Measurements from ENCODE around the gene IL18. TPM values are rescaled to one million over a fixed set of nuclear protein-coding genes. Genes with fewer than 3 reads are reported as not detected.
"Not testable (repeated sequence)": the region's sequence is repeated elsewhere in the genome, so short reads cannot be mapped to it uniquely, and the experiment has no call there.

The IL18 gene
- total and polyA plus RNA-seq, 2 donors from 2014 or later, result 25.2 to 37.4 TPM

DNA sequence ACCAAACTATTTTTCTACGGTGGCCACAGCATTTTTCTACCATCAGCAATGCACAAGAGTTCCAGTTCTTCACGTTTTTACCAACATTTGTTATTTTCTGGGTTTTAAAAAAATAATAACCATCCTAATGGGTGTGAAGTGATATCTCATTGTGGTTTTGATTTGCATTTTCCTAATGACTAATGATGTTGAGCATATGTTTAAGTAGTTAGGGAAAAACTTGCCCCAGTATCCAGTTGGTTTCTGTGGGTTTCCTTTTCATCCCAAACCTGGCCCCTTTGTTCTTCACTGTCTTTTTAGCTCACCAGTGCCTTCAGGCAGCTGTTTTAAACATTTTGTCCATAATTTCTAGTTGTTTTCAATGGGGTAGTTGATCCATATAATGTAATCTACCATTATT is 47.6 kb upstream of the IL18 start:
- Histone ChIP-seq H3K4me3 (ENCODE audit: low read length in 3 of 3) (no peak overlapping the region), H3K4me1 (ENCODE audit: control insufficient read depth in 2 of 3, insufficient read depth in 2 of 3, low read depth in 1 of 3, low read length in 3 of 3) (no peaks in the 10 kb centered on the region), H3K9me3 (ENCODE audit: control insufficient read depth in 2 of 3, insufficient read depth in 1 of 3, low read length in 3 of 3) (no peaks in the 10 kb centered on the region), H3K27ac (ENCODE audit: low read depth in 2 of 2, low read length in 2 of 2) (no peak overlapping the region), H3K27me3 (ENCODE audit: control insufficient read depth, insufficient read depth, low read length) (no peaks in the 10 kb centered on the region), H3K36me3 (ENCODE audit: control insufficient read depth in 2 of 3, insufficient read depth in 3 of 3, low read length in 3 of 3) (no peaks in the 10 kb centered on the region), H3K9ac (ENCODE audit: low read length in 3 of 3) (no peak overlapping the region)
- TF ChIP-seq, protein P1, sequence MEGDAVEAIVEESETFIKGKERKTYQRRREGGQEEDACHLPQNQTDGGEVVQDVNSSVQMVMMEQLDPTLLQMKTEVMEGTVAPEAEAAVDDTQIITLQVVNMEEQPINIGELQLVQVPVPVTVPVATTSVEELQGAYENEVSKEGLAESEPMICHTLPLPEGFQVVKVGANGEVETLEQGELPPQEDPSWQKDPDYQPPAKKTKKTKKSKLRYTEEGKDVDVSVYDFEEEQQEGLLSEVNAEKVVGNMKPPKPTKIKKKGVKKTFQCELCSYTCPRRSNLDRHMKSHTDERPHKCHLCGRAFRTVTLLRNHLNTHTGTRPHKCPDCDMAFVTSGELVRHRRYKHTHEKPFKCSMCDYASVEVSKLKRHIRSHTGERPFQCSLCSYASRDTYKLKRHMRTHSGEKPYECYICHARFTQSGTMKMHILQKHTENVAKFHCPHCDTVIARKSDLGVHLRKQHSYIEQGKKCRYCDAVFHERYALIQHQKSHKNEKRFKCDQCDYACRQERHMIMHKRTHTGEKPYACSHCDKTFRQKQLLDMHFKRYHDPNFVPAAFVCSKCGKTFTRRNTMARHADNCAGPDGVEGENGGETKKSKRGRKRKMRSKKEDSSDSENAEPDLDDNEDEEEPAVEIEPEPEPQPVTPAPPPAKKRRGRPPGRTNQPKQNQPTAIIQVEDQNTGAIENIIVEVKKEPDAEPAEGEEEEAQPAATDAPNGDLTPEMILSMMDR (IDR thresholded peaks at IDR 0.05; ENCODE audit: borderline replicate concordance, extremely low read depth, insufficient read depth), result no peak
- FAIRE-seq, result no peak
- DNase-seq, result no peak
- intact Hi-C loops (cut with DNase I), result no loop called here

DNA sequence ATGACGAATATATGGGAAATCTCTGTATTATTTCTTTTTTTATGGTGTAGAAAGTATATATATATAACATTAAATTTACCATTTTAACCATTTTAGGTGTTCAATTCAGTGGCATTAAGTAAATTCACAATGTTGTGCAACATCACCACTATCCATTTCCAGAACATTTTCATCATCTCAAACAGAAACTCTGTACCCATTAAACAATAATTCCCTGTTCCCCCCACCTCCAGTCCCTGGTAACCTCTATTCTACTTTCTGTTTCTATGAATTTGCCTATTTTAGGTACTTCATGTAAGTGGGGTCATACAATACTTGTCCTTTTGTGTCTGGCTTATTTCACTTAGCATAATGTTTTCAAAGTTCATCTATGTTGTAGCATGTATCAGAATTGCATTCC is 47.0 kb upstream of the IL18 start:
- Histone ChIP-seq H3K27me3 (ENCODE audit: control insufficient read depth, insufficient read depth, low read length) (no peaks in the 10 kb centered on the region), H3K36me3 (ENCODE audit: control insufficient read depth in 2 of 3, insufficient read depth in 3 of 3, low read length in 3 of 3) (no peaks in the 10 kb centered on the region), H3K4me1 (ENCODE audit: control insufficient read depth in 2 of 3, insufficient read depth in 2 of 3, low read depth in 1 of 3, low read length in 3 of 3) (no peaks in the 10 kb centered on the region), H3K27ac (ENCODE audit: low read depth in 2 of 2, low read length in 2 of 2) (no peak overlapping the region), H3K9ac (ENCODE audit: low read length in 3 of 3) (no peak overlapping the region), H3K9me3 (ENCODE audit: control insufficient read depth in 2 of 3, insufficient read depth in 1 of 3, low read length in 3 of 3) (no peaks in the 10 kb centered on the region), H3K4me3 (ENCODE audit: low read length in 3 of 3) (no peak overlapping the region)
- intact Hi-C loops (cut with DNase I), result no loop called here
- TF ChIP-seq, protein P1 (IDR thresholded peaks at IDR 0.05; ENCODE audit: borderline replicate concordance, extremely low read depth, insufficient read depth), result no peak
- DNase-seq, result no peak
- FAIRE-seq, result no peak

DNA sequence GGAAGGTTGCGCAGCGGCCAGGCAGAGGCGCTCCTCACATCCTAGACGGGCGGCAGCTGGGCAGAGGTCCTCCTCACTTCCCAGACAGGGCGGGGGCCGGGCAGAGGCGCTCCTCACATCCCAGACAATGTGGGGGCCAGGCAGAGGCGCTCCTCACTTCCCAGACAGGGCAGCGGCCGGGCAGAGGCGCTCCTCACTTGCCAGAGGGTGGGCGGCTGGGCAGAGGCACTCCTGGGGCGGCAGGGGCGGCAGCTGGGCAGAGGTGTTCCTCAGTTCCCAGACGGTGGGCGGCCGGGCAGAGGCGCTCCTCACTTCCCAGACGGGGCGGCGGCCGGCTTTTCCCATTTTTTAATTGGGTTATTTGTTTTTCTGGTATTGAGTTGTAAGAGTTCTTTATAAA is 42.2 kb upstream of the IL18 start:
- no peak for FAIRE-seq
- TF ChIP-seq, protein P1 (IDR thresholded peaks at IDR 0.05; ENCODE audit: borderline replicate concordance, extremely low read depth, insufficient read depth), result no peak
- Histone ChIP-seq H3K4me1 (ENCODE audit: control insufficient read depth in 2 of 3, insufficient read depth in 2 of 3, low read depth in 1 of 3, low read length in 3 of 3) (no peaks in the 10 kb centered on the region), H3K9me3 (ENCODE audit: control insufficient read depth in 2 of 3, insufficient read depth in 1 of 3, low read length in 3 of 3) (no peaks in the 10 kb centered on the region), H3K36me3 (ENCODE audit: control insufficient read depth in 2 of 3, insufficient read depth in 3 of 3, low read length in 3 of 3) (no peaks in the 10 kb centered on the region), H3K4me3 (ENCODE audit: low read length in 3 of 3) (no peak overlapping the region), H3K27ac (ENCODE audit: low read depth in 2 of 2, low read length in 2 of 2) (no peak overlapping the region), H3K9ac (ENCODE audit: low read length in 3 of 3) (no peak overlapping the region), H3K27me3 (ENCODE audit: control insufficient read depth, insufficient read depth, low read length) (no peaks in the 10 kb centered on the region)
- DNase-seq, result no peak
- intact Hi-C loops (cut with DNase I), result no loop called here

DNA sequence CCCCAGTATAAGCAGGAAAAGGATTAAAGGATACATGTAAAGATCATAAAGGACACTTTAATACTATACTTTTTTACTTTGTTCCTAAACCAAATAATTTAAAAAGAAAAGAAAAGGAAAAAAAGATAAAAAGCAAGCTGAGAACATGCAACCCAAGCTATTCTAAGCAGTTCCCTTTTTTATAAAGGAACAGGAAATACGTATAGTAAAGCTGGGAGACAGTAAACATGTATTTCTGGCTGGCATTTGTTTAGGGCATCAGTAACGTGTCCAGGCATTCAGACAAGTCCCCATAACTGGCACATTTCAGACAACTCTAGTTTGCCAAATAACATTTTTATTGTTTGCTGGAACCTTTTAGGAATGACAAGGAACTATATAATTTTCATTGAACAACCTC is 36.4 kb upstream of the IL18 start:
- H3K9me3 ChIP-seq (ENCODE audit: control insufficient read depth in 2 of 3, insufficient read depth in 1 of 3, low read length in 3 of 3), result no peaks in the 10 kb centered on the region
- intact Hi-C loops (cut with DNase I), result no loop called here
- DNase-seq (no peak), FAIRE-seq (no peak)
- H3K27ac ChIP-seq (ENCODE audit: low read depth in 2 of 2, low read length in 2 of 2), result no peak overlapping the region
- no peaks in the 10 kb centered on the region for H3K27me3 ChIP-seq (ENCODE audit: control insufficient read depth, insufficient read depth, low read length)
- H3K9ac ChIP-seq (ENCODE audit: low read length in 3 of 3), result no peak overlapping the region
- no peaks in the 10 kb centered on the region for H3K36me3 ChIP-seq (ENCODE audit: control insufficient read depth in 2 of 3, insufficient read depth in 3 of 3, low read length in 3 of 3)
- H3K4me3 ChIP-seq (ENCODE audit: low read length in 3 of 3), result no peak overlapping the region
- H3K4me1 ChIP-seq (ENCODE audit: control insufficient read depth in 2 of 3, insufficient read depth in 2 of 3, low read depth in 1 of 3, low read length in 3 of 3), result peaks cover 0 to 3% (median 0%) of the 10 kb centered on the region in 3 donors
- TF ChIP-seq, protein P1 (IDR thresholded peaks at IDR 0.05; ENCODE audit: borderline replicate concordance, extremely low read depth, insufficient read depth), result no peak

GRCh38 chr11:112199101-112199500 is 35.2 kb upstream of the IL18 start:
- H3K9ac ChIP-seq (ENCODE audit: low read length in 3 of 3); FAIRE-seq; H3K36me3 ChIP-seq (ENCODE audit: control insufficient read depth in 2 of 3, insufficient read depth in 3 of 3, low read length in 3 of 3); intact Hi-C loops (cut with DNase I); H3K4me1 ChIP-seq (ENCODE audit: control insufficient read depth in 2 of 3, insufficient read depth in 2 of 3, low read depth in 1 of 3, low read length in 3 of 3); DNase-seq; H3K27ac ChIP-seq (ENCODE audit: low read depth in 2 of 2, low read length in 2 of 2); H3K27me3 ChIP-seq (ENCODE audit: control insufficient read depth, insufficient read depth, low read length); H3K9me3 ChIP-seq (ENCODE audit: control insufficient read depth in 2 of 3, insufficient read depth in 1 of 3, low read length in 3 of 3); H3K4me3 ChIP-seq (ENCODE audit: low read length in 3 of 3): not testable (repeated sequence)
